Immature natural killer cell (primary cell): ENCODE measurements around the gene GABRD. TPM values are rescaled to one million over a fixed set of nuclear protein-coding genes. Genes with fewer than 3 reads are reported as not detected.

Source experiments
- DNase-seq, 3 donors: peaks; one replicate each; pipeline ENCODE4 v3.0.0; 2022; ENCODE audit warnings: mixed read lengths in 1 of 3
- H3K27ac Mint-ChIP-seq, 6 donors: one replicate each; pipeline ENCODE4 v1.8.0; 2020; ENCODE audit warnings: mixed read lengths in 6 of 6, mild to moderate bottlenecking in 5 of 6, inconsistent platforms in 4 of 6, moderate library complexity in 3 of 6
- H3K27me3 Mint-ChIP-seq, 3 donors: one replicate each; pipeline ENCODE4 v1.8.0; 2020 to 2021; ENCODE audit warnings: low read depth in 3 of 3, mild to moderate bottlenecking in 3 of 3, mixed read lengths in 3 of 3, moderate library complexity in 3 of 3, inconsistent platforms in 1 of 3
- H3K36me3 Mint-ChIP-seq, 3 donors: one replicate each; pipeline ENCODE4 v1.8.0; 2020; ENCODE audit warnings: mixed read lengths in 3 of 3, inconsistent platforms in 2 of 3, mild to moderate bottlenecking in 2 of 3
- H3K4me1 Mint-ChIP-seq, 2 donors: one replicate each; pipeline ENCODE4 v1.8.0; 2020; ENCODE audit warnings: inconsistent platforms in 2 of 2, mild to moderate bottlenecking in 2 of 2, mixed read lengths in 2 of 2, moderate library complexity in 1 of 2
- H3K4me3 Mint-ChIP-seq, 5 donors: one replicate each; pipeline ENCODE4 v1.8.0; 2020; ENCODE audit warnings: mild to moderate bottlenecking in 5 of 5, mixed read lengths in 5 of 5, inconsistent platforms in 3 of 5, moderate library complexity in 3 of 5
- H3K9me3 Mint-ChIP-seq, 6 donors: one replicate each; pipeline ENCODE4 v1.8.0; 2020; ENCODE audit warnings: mild to moderate bottlenecking in 6 of 6, mixed read lengths in 6 of 6, inconsistent platforms in 4 of 6, moderate library complexity in 3 of 6
- polyA plus RNA-seq, 3 donors: library from polyadenylated mRNA; unstranded; fragments of 300-500 nt; fragmentation: Illumina TruSeq; gene quantifications; one replicate each; pipeline ENCODE4 v1.2.3, GENCODE V29; 2021

GABRD gene
- polyA plus RNA-seq, 3 donors from 2014 or later: not detected

- Mint-ChIP-seq H3K4me1 (peaks cover 6 to 8% of the 10 kb centered on the region in 2 donors), H3K27me3 (peaks cover 14 to 20% (median 17%) of the 10 kb centered on the region in 3 donors), H3K4me3 (peak overlapping the region; percentile 37 to 85 (median 79)), H3K36me3 (no peaks in the 10 kb centered on the region), H3K9me3 (peaks cover 0 to 2% (median 0%) of the 10 kb centered on the region in 6 donors), H3K27ac (no peak overlapping the region)
- DNase-seq: no peak
Measured at GRCh38 chr1:2018217-2019171, 651 bp upstream of the GABRD start.

GRCh38 chr1:2019571-2020309, 595 bp downstream of the GABRD start:
- Mint-ChIP-seq H3K27me3 (peaks cover 11 to 20% (median 12%) of the 10 kb centered on the region in 3 donors), H3K4me1 (peaks cover 6 to 8% of the 10 kb centered on the region in 2 donors), H3K4me3 (no peak overlapping the region), H3K27ac (no peak overlapping the region), H3K36me3 (no peaks in the 10 kb centered on the region), H3K9me3 (peaks cover 0 to 2% (median 0%) of the 10 kb centered on the region in 6 donors)
- DNase-seq: no peak

GRCh38 chr1:2020310-2020655, 1.1 kb downstream of the GABRD start:
- Mint-ChIP-seq H3K27me3 (peaks cover 11 to 20% (median 12%) of the 10 kb centered on the region in 3 donors), H3K9me3 (peaks cover 0 to 2% (median 0%) of the 10 kb centered on the region in 6 donors), H3K4me1 (peaks cover 6 to 8% of the 10 kb centered on the region in 2 donors), H3K27ac (no peak overlapping the region), H3K36me3 (no peaks in the 10 kb centered on the region), H3K4me3 (no peak overlapping the region)
- no peak for DNase-seq

- peaks cover 11 to 20% (median 12%) of the 10 kb centered on the region in 3 donors for H3K27me3 Mint-ChIP-seq
- no peak overlapping the region for H3K4me3 Mint-ChIP-seq
- no peak for DNase-seq
- no peak overlapping the region for H3K27ac Mint-ChIP-seq
- peaks cover 6 to 8% of the 10 kb centered on the region in 2 donors for H3K4me1 Mint-ChIP-seq
- H3K9me3 Mint-ChIP-seq: peaks cover 0 to 2% (median 0%) of the 10 kb centered on the region in 6 donors
- H3K36me3 Mint-ChIP-seq: no peaks in the 10 kb centered on the region
Measured at GRCh38 chr1:2021550-2021949, 2.4 kb downstream of the GABRD start.

GRCh38 chr1:2022063-2022770, 3.1 kb downstream of the GABRD start:
- no peak overlapping the region for H3K4me3 Mint-ChIP-seq
- no peaks in the 10 kb centered on the region for H3K36me3 Mint-ChIP-seq
- H3K27me3 Mint-ChIP-seq: peaks cover 10 to 15% (median 13%) of the 10 kb centered on the region in 3 donors
- H3K9me3 Mint-ChIP-seq: peaks cover 0 to 2% (median 0%) of the 10 kb centered on the region in 6 donors
- peaks cover 6 to 7% of the 10 kb centered on the region in 2 donors for H3K4me1 Mint-ChIP-seq
- H3K27ac Mint-ChIP-seq: no peak overlapping the region
- DNase-seq: no peak

- Mint-ChIP-seq H3K36me3 (no peaks in the 10 kb centered on the region), H3K9me3 (peaks cover 0 to under 1% (median 0%) of the 10 kb centered on the region in 6 donors), H3K27me3 (peaks cover 6 to 13% (median 9%) of the 10 kb centered on the region in 3 donors), H3K4me1 (peaks cover 3 to 6% of the 10 kb centered on the region in 2 donors), H3K27ac (no peak overlapping the region), H3K4me3 (no peak overlapping the region)
- no peak for DNase-seq
Measured at GRCh38 chr1:2023187-2023586, 4.0 kb downstream of the GABRD start.

DNA sequence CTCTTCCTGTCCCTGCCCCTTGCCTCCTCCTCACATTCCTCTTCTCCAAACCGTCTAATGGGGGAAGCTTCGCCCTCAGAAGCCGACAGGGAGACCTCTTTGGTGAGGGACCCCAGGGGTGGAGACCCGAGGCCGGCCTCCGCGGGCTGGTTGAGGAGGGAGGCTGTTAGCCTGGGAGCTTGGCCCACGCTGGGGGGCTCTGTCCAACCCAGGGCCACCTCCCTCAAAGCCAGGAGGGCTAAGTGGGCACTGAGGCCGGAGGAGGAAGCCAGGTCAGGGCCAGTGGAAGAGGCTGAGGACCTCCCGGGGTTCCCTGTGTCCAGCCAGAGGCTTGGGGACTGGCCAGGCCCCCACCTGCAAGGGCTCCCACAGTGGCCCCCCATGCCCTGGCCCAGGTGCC, 5.3 kb downstream of the GABRD start:
- no peaks in the 10 kb centered on the region for H3K36me3 Mint-ChIP-seq
- no peaks in the 10 kb centered on the region for H3K4me1 Mint-ChIP-seq
- H3K9me3 Mint-ChIP-seq: no peaks in the 10 kb centered on the region
- H3K27ac Mint-ChIP-seq: no peak overlapping the region
- DNase-seq: no peak
- no peak overlapping the region for H3K4me3 Mint-ChIP-seq
- peaks cover 3 to 13% (median 5%) of the 10 kb centered on the region in 3 donors for H3K27me3 Mint-ChIP-seq

GRCh38 chr1:2024887-2025286, 5.7 kb downstream of the GABRD start:
- Mint-ChIP-seq H3K4me1 (no peaks in the 10 kb centered on the region), H3K4me3 (no peak overlapping the region), H3K27me3 (peaks cover 3 to 13% (median 3%) of the 10 kb centered on the region in 3 donors), H3K36me3 (no peaks in the 10 kb centered on the region), H3K9me3 (no peaks in the 10 kb centered on the region), H3K27ac (no peak overlapping the region)
- no peak for DNase-seq

GRCh38 chr1:2025491-2025981, 6.4 kb downstream of the GABRD start:
- no peak overlapping the region for H3K27ac Mint-ChIP-seq
- peak in 1 of 3 donors; percentile 13 for DNase-seq

DNA sequence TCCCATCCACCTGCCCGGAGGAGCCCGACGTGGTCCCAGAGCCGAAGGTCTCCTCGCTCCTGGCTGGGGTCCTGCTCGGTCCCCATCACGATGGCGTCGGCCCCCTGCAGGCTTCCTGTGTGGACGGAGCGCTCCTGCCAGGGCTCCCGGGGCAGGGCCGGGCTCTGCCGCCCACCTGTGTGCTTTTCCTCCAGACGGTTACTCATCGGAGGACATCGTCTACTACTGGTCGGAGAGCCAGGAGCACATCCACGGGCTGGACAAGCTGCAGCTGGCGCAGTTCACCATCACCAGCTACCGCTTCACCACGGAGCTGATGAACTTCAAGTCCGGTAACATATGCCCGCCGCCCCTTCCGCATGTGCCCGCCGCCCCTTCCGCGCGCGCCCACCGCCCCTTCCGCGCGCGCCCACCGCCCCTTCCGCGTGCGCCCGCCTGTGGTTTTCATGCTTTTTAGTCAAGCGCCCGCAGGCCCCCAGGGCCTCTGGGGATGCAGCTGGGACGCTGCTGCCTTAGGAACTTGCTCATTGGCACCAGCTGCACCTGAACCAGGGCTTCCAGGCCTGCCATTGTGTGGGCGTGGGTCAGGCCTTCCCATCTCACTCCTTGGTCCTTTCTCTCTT, 8.9 kb downstream of the GABRD start:
- DNase-seq: no peak
- Mint-ChIP-seq H3K4me1 (no peaks in the 10 kb centered on the region), H3K36me3 (no peaks in the 10 kb centered on the region), H3K9me3 (no peaks in the 10 kb centered on the region), H3K27ac (no peak overlapping the region), H3K4me3 (no peak overlapping the region), H3K27me3 (peaks cover 0 to 2% (median 0%) of the 10 kb centered on the region in 3 donors)

More at GRCh38 chr1:2025491-2025981, 6.4 kb downstream of the GABRD start:
- no peaks in the 10 kb centered on the region for H3K4me1 Mint-ChIP-seq
- H3K27me3 Mint-ChIP-seq: peaks cover 0 to 9% (median 0%) of the 10 kb centered on the region in 3 donors
- H3K9me3 Mint-ChIP-seq: no peaks in the 10 kb centered on the region
- H3K4me3 Mint-ChIP-seq: peak overlapping the region in 2 of 5 donors; percentile 33 to 48
- H3K36me3 Mint-ChIP-seq: no peaks in the 10 kb centered on the region

DNA sequence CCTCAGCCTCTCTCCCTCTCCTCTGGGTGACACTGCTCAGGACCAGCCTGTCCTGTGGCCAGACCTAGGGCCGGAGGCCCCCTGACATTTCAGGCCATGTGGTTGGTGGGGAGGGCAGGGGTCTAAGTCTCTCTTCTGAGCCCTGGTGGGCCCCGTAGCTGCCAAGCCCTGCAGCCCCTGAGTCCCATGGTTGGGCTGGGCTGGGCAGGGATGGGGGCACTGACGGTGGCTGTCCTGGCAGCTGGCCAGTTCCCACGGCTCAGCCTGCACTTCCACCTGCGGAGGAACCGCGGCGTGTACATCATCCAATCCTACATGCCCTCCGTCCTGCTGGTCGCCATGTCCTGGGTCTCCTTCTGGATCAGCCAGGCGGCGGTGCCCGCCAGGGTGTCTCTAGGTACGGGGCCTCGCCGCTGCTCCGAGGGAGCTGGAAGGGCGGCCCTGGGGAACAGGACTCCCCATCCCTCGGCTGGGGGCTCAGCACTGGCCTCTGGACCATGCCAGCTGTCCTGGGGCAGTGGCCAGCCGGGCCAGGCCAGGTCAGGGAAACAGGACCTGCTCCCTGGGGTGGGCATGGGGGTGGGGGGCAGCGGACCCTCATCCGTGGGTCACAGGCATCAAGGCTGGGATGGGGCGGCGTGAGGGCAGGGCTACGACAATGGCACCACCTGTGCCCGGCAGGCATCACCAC, 9.9 kb downstream of the GABRD start:
- no peaks in the 10 kb centered on the region for H3K9me3 Mint-ChIP-seq
- H3K4me1 Mint-ChIP-seq: no peaks in the 10 kb centered on the region
- peaks cover 0 to 2% (median 0%) of the 10 kb centered on the region in 3 donors for H3K27me3 Mint-ChIP-seq
- no peak overlapping the region for H3K27ac Mint-ChIP-seq
- no peaks in the 10 kb centered on the region for H3K36me3 Mint-ChIP-seq
- no peak overlapping the region for H3K4me3 Mint-ChIP-seq
- DNase-seq: no peak

DNA sequence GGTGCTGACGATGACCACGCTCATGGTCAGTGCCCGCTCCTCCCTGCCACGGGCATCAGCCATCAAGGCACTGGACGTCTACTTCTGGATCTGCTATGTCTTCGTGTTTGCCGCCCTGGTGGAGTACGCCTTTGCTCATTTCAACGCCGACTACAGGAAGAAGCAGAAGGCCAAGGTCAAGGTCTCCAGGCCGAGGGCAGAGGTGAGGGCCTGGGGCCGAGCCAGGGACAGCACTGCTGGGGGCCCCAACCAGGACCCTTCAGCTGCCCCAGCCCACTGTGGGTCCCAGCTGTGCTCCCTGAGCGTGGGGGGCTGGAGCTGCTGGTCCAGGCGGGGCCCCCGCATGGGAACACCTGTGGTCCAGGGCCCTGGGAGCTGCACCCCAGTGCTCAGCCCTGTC, 10.4 kb downstream of the GABRD start:
- Mint-ChIP-seq H3K4me3 (no peak overlapping the region), H3K27ac (no peak overlapping the region), H3K4me1 (no peaks in the 10 kb centered on the region), H3K27me3 (peaks cover 0 to 2% (median 0%) of the 10 kb centered on the region in 3 donors), H3K36me3 (no peaks in the 10 kb centered on the region), H3K9me3 (no peaks in the 10 kb centered on the region)
- no peak for DNase-seq
